DMS114 treated with DMSO at 0.1 percent for 48 hours (cell line): ENCODE measurements around the gene SLC39A6.
A peak's percentile ranks its signal among the peaks of the same experiment; 100 is the strongest.
"Not testable (repeated sequence)": the region's sequence is repeated elsewhere in the genome, so short reads cannot be mapped to it uniquely, and the experiment has no call there.

Experiments
- DNase-seq: peaks from one replicate; lab custom pipeline; 2025; ENCODE audit not compliant: unreplicated experiment; lab: John Stamatoyannopoulos, UW

Gene SLC39A6, protein sequence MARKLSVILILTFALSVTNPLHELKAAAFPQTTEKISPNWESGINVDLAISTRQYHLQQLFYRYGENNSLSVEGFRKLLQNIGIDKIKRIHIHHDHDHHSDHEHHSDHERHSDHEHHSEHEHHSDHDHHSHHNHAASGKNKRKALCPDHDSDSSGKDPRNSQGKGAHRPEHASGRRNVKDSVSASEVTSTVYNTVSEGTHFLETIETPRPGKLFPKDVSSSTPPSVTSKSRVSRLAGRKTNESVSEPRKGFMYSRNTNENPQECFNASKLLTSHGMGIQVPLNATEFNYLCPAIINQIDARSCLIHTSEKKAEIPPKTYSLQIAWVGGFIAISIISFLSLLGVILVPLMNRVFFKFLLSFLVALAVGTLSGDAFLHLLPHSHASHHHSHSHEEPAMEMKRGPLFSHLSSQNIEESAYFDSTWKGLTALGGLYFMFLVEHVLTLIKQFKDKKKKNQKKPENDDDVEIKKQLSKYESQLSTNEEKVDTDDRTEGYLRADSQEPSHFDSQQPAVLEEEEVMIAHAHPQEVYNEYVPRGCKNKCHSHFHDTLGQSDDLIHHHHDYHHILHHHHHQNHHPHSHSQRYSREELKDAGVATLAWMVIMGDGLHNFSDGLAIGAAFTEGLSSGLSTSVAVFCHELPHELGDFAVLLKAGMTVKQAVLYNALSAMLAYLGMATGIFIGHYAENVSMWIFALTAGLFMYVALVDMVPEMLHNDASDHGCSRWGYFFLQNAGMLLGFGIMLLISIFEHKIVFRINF

DNA sequence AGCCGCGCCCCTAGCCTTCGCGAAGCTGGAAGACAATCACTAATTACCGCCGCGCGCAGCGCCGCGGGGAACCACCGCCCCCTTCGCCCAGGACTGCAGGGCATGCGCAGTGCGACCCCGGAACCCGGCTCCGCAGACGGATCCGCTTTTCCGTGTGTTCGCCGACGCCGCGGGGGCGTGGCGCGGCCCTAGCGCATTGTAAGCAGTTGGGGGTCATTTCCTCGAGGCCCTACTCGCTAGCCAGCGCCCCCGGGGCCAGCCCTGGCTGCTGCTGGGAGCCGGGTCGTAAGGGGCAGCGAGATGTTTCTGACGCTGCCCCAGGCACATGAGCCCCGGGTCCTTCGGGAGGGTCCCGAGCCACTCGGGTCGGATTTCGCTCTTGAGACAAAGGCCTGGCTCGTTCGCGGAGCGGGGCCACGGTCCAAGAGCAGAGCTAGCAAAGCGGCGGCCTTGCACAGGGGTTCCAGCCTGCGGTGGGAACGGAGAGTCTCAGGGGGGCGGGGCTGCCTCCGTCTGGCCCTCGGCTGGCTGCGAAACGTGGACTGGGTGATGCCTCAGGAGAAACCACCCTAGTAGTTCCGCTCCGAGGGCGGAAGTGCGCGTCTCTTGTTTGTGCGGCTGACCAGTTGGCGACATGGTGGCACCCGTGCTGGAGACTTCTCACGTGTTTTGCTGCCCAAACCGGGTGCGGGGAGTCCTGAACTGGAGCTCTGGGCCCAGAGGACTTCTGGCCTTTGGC lies at the start of gene SLC39A6, which contains the start of gene ELP2:
SLC39A6 (minus strand) TSS at position 41 of the 739 bp plus-strand sequence. CDS start 2,333 bp downstream, outside the sequence.
ELP2 (plus strand) TSS at position 600 of the 739 bp plus-strand sequence; CDS start at position 635, 35 bp downstream.
- DNase-seq, result peak; percentile 90

DNA sequence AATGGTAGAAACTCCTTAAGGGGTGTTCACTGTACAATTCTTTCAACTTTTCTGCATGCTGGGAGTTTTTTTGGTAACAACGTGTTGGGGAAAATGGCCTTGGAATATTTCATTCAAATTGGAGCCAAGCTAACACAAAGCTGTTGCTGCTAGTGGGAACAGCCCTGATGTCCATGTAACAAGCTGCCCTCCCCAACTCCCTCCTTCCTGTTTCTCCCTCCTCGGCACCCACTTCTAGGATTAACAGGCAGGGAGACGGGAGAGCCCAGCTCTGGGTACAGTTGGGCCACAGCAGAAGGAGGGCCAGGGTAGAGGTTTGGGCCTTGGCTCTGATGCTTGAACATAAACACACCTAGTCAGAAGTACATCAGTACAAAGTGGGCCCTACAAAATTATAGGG lies 48.8 kb upstream of the SLC39A6 start:
- no peak for DNase-seq

GRCh38 chr18:36176711-36177110 lies 47.6 kb upstream of the SLC39A6 start:
- DNase-seq, result no peak

GRCh38 chr18:36176177-36176584 lies 47.0 kb upstream of the SLC39A6 start:
- no peak for DNase-seq

GRCh38 chr18:36175481-36175880 lies 46.3 kb upstream of the SLC39A6 start:
- no peak for DNase-seq

GRCh38 chr18:36169938-36170337 lies 40.8 kb upstream of the SLC39A6 start:
- no peak for DNase-seq

DNA sequence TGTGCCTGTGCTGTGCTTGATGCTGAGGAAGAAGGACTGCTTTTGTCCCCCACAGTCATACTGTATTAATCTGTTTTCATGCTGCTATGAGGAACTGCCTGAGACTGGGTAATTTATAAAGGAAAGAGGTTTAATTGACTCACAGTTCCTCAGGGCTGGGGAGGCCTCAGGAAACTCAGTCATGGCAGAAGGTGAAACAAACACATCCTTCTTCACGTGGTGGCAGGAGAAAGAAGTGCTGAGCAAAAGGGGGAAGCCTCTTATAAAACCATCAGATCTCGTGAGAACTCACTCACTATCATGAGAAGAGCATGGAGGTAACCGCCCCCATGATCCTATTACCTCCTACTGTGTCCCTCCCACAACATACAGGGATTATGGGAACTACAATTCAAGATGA lies 39.2 kb upstream of the SLC39A6 start:
- not testable (repeated sequence) for DNase-seq

GRCh38 chr18:36167692-36168218 lies 38.6 kb upstream of the SLC39A6 start:
- no peak for DNase-seq

- no peak for DNase-seq
These were observed 33.8 kb upstream of the SLC39A6 start for GRCh38 chr18:36162981-36163380.

DNA sequence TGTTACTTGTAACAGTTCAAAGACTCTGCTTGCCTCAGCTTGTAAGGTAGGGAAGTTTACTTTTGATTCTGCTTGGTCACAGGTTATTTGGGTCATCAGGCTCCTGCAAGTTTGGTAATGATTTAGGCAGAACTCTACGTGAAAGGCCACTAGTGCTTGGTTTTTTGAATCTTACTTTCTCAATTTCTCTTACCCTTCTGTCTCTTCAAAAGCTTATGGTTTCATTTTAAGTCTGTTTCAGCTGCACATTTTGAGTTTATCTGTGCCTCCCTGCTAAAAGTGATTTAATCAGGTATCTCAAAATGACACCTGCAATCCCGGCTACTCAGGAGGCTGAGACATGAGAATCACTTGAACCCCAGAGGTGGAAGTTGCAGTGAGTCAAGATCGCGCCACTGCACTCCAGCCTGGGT lies 31.8 kb upstream of the SLC39A6 start:
- no peak for DNase-seq

DNA sequence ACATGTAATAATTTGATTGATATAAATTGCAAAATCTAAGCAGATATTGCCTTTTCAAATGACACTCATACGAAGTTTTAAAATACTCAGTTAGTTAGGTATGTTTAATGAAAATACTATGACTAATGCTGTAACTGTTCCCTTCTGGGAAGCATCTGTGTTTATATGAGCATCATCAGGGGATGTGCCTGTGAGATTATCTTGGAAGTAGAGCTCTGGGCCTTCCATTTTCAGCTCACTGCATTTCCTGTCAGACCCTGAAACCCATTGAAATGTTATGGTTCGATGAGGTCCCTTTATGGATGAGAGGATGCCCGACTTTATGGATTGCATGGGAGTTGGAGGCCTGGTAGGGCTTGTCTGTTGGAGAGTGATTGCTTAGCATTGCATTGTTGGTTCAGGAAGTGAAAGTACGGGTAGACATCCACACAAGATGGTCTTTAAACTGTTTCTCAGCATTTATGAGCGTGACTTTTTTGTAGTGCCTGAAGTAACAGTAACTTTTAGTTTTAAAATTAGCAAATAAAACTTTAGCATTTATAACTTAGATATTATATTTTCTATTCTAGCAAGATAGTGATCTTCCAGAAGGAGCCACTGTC lies 29.2 kb upstream of the SLC39A6 start:
- DNase-seq, result no peak

GRCh38 chr18:36157441-36157840 lies 28.3 kb upstream of the SLC39A6 start:
- no peak for DNase-seq

- DNase-seq, result no peak
These were observed 27.0 kb upstream of the SLC39A6 start for GRCh38 chr18:36155851-36156757.

GRCh38 chr18:36153771-36154170 lies 24.6 kb upstream of the SLC39A6 start:
- DNase-seq, result no peak

DNA sequence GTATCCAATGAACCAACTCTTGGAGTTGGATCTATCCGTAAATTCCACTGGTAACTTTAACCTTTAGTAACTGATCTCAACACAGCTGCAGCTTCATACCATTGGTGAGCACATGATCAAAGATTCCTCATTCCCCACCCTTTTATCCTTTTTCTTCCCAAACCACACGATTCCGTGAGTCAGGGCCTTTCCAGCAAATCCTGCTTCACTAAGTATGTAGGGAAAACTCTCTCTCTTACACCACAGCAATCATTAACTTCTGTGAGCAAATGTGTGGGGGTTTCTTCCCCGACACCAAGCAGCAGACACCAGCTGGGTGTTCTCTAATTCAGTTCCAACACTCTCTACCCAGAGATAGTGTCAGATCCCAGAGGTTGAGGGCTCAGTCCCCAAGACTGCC lies 24.1 kb upstream of the SLC39A6 start:
- DNase-seq, result no peak

- no peak for DNase-seq
These were observed 23.6 kb upstream of the SLC39A6 start for GRCh38 chr18:36152781-36153180.

GRCh38 chr18:36149514-36150289 lies 20.6 kb upstream of the SLC39A6 start:
- no peak for DNase-seq

DNA sequence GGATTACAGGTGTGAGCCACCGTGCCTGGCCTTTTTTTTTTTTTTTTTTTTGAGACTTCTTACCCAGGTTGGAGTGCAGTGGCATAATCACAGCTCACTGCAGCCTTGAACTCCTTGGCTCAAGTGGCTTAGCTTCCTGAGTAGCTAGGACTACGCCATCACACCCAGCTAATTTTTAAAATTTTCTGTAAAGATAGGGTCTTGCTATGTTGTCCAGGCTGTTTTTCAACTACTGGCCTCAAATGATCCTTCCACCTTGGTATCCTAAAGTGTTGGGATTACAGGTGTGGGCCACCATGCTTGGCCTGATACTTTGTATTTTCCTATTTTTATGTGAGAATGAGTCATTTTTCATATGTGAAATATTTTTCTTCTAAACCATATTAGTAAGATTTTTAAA lies 14.3 kb upstream of the SLC39A6 start:
- DNase-seq, result no peak

GRCh38 chr18:36142751-36143150 lies 13.6 kb upstream of the SLC39A6 start:
- DNase-seq, result no peak
